GM20431 (cell line): ENCODE measurements around the gene NDUFAB1.
"Not testable (repeated sequence)": the region's sequence is repeated elsewhere in the genome, so short reads cannot be mapped to it uniquely, and the experiment has no call there.

ENCODE experiments used
- in situ Hi-C: fragments of 300-500 bp; cut with MseI, MboI; formaldehyde crosslinking; loops from one replicate; pipeline ENCODE4 v1.15.0; 2020; ENCODE audit warnings: low sequenced_read_pairs; ENCODE audit not compliant: unreplicated experiment

Gene NDUFAB1

GRCh38 chr16:23587726-23588125 lies 8.4 kb downstream of the NDUFAB1 start:
- in situ Hi-C loops: no loop called here

DNA sequence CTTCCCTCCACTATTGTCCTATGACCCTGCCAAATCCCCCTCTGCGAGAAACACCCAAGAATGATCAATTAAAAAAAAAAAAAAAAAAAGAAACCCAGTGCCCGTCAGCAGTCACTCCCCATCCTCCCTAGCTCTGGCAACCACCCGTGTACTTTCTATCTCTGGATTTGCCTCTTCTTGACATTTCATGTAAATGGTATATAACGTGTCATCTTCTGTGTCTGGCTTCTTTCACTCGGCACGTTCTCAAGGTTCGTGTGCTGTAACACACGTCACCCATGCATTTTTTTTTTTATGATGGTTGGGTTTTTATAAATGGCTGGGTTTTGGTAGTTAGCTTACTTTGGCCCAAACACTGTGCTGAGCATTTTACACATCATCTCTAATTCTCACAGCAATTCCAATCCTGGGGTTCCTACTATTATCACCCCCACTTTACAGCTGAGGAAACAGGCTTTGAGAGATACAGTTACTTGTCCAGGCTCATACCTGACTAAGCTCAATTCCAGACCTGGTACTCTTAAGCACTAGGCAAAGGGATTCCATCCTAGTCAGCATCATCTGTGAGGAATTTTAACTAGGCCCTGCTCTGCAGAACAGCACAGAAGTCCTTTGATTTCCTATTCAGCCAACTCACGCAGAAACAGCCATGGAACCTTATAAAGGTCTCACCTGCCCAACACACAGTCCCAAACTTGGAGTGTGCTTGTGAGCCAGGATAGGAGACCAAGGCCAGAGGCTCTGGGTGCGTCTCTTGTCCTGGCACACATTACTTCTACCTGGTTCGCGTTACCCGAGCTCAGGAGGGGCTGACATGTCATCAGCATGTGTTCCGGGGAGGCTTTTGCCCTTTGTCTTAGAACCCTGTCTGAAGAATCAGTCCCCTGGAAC lies 11.7 kb downstream of the NDUFAB1 start:
- in situ Hi-C loops: no loop called here

DNA sequence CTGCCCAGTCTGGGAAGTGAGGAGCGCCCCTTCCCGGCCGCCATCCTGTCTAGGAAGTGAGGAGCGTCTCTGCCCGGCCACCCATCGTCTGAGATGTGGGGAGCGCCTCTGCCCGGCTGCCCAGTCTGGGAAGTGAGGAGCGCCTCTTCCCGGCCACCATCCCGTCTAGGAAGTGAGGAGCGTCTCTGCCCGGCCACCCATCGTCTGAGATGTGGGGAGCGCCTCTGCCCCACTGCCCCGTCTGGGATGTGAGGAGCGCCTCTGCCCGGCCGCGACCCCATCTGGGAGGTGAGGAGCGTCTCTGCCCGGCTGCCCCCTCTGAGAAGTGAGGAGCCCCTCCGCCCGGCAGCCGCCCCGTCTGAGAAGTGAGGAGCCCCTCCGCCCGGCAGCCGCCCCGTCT lies 12.8 kb downstream of the NDUFAB1 start:
- in situ Hi-C loops: not testable (repeated sequence)

GRCh38 chr16:23581764-23582163 lies 14.4 kb downstream of the NDUFAB1 start:
- in situ Hi-C loops: no loop called here

GRCh38 chr16:23580391-23580790 lies 15.7 kb downstream of the NDUFAB1 start:
- in situ Hi-C loops: no loop called here

DNA sequence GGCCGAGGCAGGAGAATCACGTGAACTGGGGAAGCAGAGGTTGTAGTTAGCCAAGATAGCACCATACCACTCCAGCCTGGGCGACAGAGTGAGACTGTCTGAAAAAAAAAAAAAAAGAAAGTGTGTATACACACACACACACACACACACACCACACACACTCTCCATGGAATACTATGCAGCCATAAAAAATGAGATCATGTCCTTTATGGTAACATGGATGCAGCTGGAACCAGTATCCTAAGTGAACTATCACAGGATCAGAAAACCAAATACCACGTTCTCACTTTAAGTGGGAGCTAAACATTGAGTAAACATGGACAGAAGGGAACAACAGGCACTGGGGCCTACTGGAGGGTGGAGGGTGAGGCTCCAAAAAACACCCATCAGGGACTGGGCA lies 16.7 kb downstream of the NDUFAB1 start:
- in situ Hi-C loops: no loop called here

- in situ Hi-C loops: no loop called here
These were observed 17.9 kb downstream of the NDUFAB1 start for GRCh38 chr16:23578101-23578830.

DNA sequence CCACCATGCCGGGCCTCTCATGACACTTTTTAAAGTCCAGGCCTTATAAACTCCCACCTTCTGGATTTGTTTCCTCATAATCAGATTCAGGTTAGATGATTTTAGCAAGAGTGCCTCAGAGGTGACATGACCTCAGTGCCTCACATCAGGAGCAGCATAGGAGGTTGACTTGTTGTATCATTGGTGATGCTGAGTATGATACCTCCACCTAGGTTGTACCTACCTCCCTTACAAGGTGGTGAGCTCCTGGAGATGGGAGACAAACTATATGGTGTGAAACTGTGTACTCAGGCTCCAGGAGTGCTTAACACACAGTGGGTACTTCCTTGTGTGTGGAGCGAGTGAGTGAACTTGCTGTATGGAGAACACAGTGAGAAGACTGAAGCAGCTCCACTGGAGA lies 18.6 kb downstream of the NDUFAB1 start:
- in situ Hi-C loops: no loop called here

GRCh38 chr16:23575834-23576233 lies 20.3 kb downstream of the NDUFAB1 start:
- in situ Hi-C loops: no loop called here

DNA sequence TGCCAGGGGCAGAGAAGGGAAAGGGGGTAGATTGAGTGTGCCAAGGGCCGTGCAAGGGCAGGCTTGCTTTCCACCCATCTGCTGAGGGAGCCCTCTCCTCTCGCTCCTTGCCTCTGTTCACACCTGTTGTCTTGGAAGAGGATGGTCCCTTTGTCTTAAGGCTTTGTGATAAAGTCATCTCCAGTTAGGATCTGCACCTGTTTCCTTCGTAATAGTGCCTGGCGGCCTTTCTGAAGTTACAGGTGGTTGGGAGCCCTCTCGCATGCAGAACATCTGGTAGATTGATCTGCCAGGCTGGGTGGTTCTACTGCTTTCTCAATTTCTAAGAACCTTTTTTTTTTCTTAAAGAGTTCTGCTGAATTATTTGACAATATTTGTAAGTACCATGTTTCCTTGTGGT lies 22.3 kb downstream of the NDUFAB1 start:
- in situ Hi-C loops: no loop called here

DNA sequence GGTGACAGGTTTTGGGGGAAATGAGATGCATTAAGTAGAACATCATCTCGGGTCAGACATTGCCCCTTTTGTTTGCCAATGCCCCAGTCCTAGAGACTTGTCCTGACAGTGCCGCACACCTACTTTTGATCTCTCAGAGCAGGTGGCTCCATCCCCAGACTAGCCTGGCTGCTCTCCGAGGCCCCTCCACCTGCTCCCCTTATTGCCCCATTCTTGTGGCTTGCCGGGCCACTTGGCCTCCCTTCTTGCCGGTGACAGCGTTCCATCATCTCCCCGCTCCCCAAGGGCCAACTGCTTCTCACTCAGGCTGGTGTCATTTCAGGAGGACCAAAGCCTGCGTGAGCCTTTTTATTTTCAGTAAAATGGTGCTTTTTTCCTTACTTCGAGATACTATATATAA lies 23.7 kb downstream of the NDUFAB1 start:
- in situ Hi-C loops: no loop called here

GRCh38 chr16:23571895-23572294 lies 24.2 kb downstream of the NDUFAB1 start:
- in situ Hi-C loops: no loop called here

GRCh38 chr16:23570992-23571632 lies 25.0 kb downstream of the NDUFAB1 start:
- in situ Hi-C loops: no loop called here

- in situ Hi-C loops: no loop called here
These were observed 28.5 kb downstream of the NDUFAB1 start for GRCh38 chr16:23567602-23568001.

- in situ Hi-C loops: no loop called here
These were observed 29.4 kb downstream of the NDUFAB1 start for GRCh38 chr16:23566724-23567123.

- in situ Hi-C loops: no loop called here
These were observed 31.3 kb downstream of the NDUFAB1 start for GRCh38 chr16:23564575-23565363.

DNA sequence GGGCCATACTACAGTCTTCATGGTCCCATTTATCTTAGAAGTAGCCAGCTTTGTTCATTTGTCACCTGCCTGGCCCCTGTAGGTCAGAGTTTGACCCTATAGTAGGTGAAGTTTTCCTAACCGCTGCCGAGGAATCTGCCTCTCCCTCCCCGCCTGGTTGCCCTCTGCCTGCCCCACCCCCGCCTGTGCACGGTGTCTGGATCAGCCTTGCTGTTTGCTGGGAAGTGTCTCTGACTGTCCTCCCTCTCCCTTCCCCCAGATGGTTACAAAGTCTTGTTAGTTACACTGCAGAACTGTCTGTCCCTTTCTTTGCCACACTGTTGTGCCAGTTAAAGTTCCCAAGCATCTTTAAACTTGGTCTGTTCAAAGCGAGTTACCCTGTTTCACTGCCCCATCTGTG lies 32.9 kb downstream of the NDUFAB1 start:
- in situ Hi-C loops: no loop called here

GRCh38 chr16:23562505-23562904 lies 33.6 kb downstream of the NDUFAB1 start:
- in situ Hi-C loops: no loop called here

- in situ Hi-C loops: no loop called here
These were observed 34.5 kb downstream of the NDUFAB1 start for GRCh38 chr16:23561586-23561985.
